ENCODE measurements around the gene RAB27A.

The RAB27A gene

DNA sequence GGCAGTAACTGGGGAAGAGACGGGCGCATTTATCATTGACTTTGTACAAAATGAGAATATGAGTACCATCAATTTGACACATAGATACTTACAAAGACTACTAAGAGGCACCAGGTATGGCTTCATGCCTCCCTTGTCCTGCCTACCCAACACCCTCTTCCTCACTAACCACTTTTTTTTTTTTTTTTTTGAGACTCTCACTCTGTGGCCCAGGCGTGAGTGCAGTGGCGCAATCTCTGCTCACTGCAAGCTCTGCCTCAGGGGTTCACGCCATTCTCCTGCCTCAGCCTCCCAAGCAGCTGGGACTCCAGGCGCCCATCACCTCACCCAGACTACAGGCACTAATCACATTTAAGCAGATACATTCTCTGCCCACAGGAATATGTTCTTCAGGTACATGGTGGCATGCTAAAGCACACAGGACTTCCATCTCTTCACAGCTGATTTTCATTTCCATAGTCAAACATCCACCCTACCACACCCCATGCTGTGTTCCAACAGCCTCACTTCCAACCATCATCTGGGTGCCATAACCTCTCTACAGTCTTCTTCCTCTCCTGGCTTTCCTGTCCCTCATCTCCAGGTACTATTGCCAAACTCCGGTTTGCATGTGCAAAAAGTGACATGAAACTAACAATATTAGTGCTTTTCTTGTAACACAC is 41.7 kb downstream of the RAB27A start:
- Histone ChIP-seq H3K4me1 (ENCODE audit: insufficient read depth, low read length) (peaks cover 7% of the 10 kb centered on the region; the same call in 1 of the 2 replicates), H3K27me3 (ENCODE audit: insufficient read depth, low read length) (no peaks in the 10 kb centered on the region), H3K4me3 (ENCODE audit: low read length) (no peak overlapping the region), H3K27ac (ENCODE audit: low read depth, low read length) (no peak overlapping the region), H3K9ac (ENCODE audit: low read depth, low read length) (no peak overlapping the region), H3K9me3 (ENCODE audit: insufficient read depth, low read depth, low read length) (no peaks in the 10 kb centered on the region), H3K36me3 (ENCODE audit: insufficient read depth, low read length) (no peaks in the 10 kb centered on the region)
- 94% methylated on average over 7 of the region's 7 CpGs for WGBS

DNA sequence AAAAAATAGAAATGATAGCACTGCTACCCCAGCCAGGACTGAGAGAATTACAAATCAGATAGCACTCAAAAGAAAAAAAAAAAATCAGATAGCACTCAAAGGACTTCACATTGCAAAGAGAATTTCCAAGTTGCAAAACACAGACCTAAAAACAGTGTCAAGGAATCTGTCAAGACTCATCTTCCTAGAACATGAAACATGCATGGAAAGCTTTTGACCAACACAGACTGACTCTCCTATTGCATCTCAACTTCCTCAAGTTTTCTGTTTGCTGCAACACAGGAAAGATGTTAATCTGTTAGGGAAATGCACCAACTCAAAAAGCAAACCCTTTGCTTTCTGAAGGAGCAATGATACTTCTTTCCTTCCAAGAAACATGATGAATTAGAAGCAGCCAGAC is 42.3 kb downstream of the RAB27A start:
- no peak overlapping the region for H3K9ac ChIP-seq (ENCODE audit: low read depth, low read length)
- no peaks in the 10 kb centered on the region for H3K27me3 ChIP-seq (ENCODE audit: insufficient read depth, low read length)
- no peak overlapping the region for H3K4me3 ChIP-seq (ENCODE audit: low read length)
- no peaks in the 10 kb centered on the region for H3K36me3 ChIP-seq (ENCODE audit: insufficient read depth, low read length)
- H3K9me3 ChIP-seq (ENCODE audit: insufficient read depth, low read depth, low read length): no peaks in the 10 kb centered on the region
- no peak overlapping the region for H3K27ac ChIP-seq (ENCODE audit: low read depth, low read length)
- peaks cover 7% of the 10 kb centered on the region; the same call in 1 of the 2 replicates for H3K4me1 ChIP-seq (ENCODE audit: insufficient read depth, low read length)

DNA sequence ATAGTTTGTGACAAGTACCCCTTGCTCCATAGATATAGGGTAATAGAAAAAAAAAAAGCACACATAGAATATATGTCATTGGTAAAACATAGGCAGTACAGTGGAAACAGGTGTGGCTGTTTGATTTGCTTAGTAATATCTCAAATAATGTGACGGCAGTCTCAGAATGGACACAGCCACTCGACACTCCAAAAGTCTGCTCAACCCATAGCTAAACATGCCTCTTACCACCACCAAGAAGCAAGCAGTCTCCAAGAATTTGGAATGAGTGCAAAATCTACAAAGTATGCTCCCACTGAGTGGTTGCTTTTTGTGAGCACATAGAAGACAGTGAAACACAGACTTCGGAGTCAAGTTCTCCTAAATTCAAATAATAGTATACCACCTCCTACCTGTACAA is 43.0 kb downstream of the RAB27A start:
- WGBS: 100% methylated on average over 3 of the region's 3 CpGs
- no peaks in the 10 kb centered on the region for H3K27me3 ChIP-seq (ENCODE audit: insufficient read depth, low read length)
- H3K9ac ChIP-seq (ENCODE audit: low read depth, low read length): no peak overlapping the region
- H3K4me1 ChIP-seq (ENCODE audit: insufficient read depth, low read length): peaks cover 7% of the 10 kb centered on the region; the same call in 1 of the 2 replicates
- H3K4me3 ChIP-seq (ENCODE audit: low read length): no peak overlapping the region
- no peaks in the 10 kb centered on the region for H3K36me3 ChIP-seq (ENCODE audit: insufficient read depth, low read length)
- no peak overlapping the region for H3K27ac ChIP-seq (ENCODE audit: low read depth, low read length)
- no peaks in the 10 kb centered on the region for H3K9me3 ChIP-seq (ENCODE audit: insufficient read depth, low read depth, low read length)

DNA sequence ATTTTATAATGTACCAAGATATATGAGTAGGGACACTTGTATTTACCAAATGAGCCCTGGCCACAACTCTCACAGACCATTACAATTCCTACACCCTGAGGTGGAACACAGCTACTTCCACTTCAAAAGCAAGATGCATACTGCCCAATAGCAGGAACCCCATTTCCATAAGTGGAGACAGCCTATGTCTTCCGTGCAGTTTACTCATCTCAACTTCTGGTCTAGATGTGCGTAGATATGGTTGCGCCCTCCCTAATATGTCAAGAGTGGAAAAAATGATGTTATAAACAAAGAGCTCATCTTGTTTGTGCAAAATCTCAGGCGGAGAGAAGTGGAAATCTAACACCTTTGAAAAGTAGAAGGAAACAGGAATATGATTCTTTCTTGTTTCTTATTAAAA is 44.6 kb downstream of the RAB27A start:
- no peaks in the 10 kb centered on the region for H3K27me3 ChIP-seq (ENCODE audit: insufficient read depth, low read length)
- no peaks in the 10 kb centered on the region for H3K9me3 ChIP-seq (ENCODE audit: insufficient read depth, low read depth, low read length)
- no peak overlapping the region for H3K27ac ChIP-seq (ENCODE audit: low read depth, low read length)
- 93% methylated on average over 4 of the region's 4 CpGs for WGBS
- no peak overlapping the region for H3K9ac ChIP-seq (ENCODE audit: low read depth, low read length)
- peaks cover 7% of the 10 kb centered on the region; the same call in 1 of the 2 replicates for H3K4me1 ChIP-seq (ENCODE audit: insufficient read depth, low read length)
- H3K4me3 ChIP-seq (ENCODE audit: low read length): no peak overlapping the region
- H3K36me3 ChIP-seq (ENCODE audit: insufficient read depth, low read length): no peaks in the 10 kb centered on the region

DNA sequence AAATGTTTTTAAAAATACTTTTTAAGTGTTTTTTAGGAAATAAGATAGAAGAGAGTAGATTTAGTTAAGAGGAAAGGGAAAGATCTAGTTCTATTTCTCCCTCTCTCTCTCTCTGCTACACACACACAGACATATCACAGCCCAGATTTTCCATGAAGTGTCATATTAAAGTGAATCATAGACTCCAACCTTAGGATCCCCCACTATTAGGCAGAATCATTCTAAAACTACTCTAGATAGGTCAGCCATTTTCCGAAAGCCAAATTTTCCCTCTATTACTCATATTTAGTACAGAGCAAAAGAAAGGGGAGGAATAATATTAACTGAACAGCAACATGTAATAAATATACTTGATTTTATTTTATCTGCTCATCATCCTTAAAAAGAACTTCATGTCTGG is 47.7 kb downstream of the RAB27A start:
- H3K9ac ChIP-seq (ENCODE audit: low read depth, low read length): no peak overlapping the region
- H3K27ac ChIP-seq (ENCODE audit: low read depth, low read length): no peak overlapping the region
- H3K4me1 ChIP-seq (ENCODE audit: insufficient read depth, low read length): no peaks in the 10 kb centered on the region
- no peaks in the 10 kb centered on the region for H3K36me3 ChIP-seq (ENCODE audit: insufficient read depth, low read length)
- no peaks in the 10 kb centered on the region for H3K27me3 ChIP-seq (ENCODE audit: insufficient read depth, low read length)
- H3K4me3 ChIP-seq (ENCODE audit: low read length): no peak overlapping the region
- 0% methylated on average over 1 of the region's 1 CpG for WGBS
- H3K9me3 ChIP-seq (ENCODE audit: insufficient read depth, low read depth, low read length): no peaks in the 10 kb centered on the region

DNA sequence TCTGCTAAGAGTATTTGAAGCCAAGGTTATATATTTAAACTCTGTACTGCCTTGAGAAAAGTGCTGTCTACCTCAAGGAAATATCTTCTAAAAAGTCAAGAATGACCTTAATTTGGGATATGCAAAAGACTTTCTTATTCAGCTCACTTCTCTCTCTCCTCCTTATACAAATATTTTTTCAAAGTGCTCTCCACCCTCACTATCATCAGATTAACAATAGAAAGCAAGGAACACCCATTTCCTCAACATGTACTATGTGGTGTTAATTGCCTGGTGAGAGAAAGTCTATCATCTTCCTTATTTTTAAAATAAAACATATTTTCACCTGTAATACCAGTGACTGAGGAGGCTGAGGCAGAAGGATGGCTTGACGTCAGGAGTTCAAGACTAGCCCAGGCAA is 48.4 kb downstream of the RAB27A start:
- Histone ChIP-seq H3K9ac (ENCODE audit: low read depth, low read length) (no peak overlapping the region), H3K4me1 (ENCODE audit: insufficient read depth, low read length) (no peaks in the 10 kb centered on the region), H3K9me3 (ENCODE audit: insufficient read depth, low read depth, low read length) (no peaks in the 10 kb centered on the region), H3K27me3 (ENCODE audit: insufficient read depth, low read length) (no peaks in the 10 kb centered on the region), H3K27ac (ENCODE audit: low read depth, low read length) (no peak overlapping the region), H3K4me3 (ENCODE audit: low read length) (no peak overlapping the region), H3K36me3 (ENCODE audit: insufficient read depth, low read length) (no peaks in the 10 kb centered on the region)
- no CpG with 5 or more reads among the region's 1 CpG for WGBS

DNA sequence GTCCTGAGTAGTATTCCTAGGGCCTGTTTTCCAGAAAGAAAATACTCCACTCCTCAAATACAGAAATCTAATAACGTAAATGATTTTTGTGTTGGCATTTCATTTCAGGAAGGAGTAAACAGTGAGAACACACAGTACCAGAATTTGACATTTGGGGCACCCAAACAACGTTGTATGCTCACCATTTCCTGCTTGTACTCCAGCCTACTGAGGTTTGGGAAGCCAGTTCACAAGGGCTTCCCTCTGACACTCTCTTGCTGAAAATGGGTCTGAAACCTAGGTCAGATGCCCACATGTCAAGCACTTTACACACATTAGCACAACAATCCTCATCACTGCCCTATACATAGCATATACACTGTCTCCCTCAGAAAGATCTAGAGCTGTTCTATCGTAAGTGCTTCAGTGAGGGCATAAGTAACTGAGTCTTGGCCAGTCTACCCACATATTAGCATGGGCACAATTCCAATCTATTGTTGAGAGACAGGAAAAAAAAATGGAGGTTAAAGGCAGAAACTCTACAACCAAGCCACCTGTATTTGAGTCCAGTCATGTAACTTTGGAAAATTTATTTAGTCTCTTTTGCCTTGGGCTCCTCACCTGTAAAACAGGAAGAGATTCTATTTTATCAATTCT is 49.4 kb downstream of the RAB27A start:
- Histone ChIP-seq H3K27me3 (ENCODE audit: insufficient read depth, low read length) (no peaks in the 10 kb centered on the region), H3K27ac (ENCODE audit: low read depth, low read length) (no peak overlapping the region), H3K4me3 (ENCODE audit: low read length) (no peak overlapping the region), H3K9me3 (ENCODE audit: insufficient read depth, low read depth, low read length) (no peaks in the 10 kb centered on the region), H3K4me1 (ENCODE audit: insufficient read depth, low read length) (no peaks in the 10 kb centered on the region), H3K9ac (ENCODE audit: low read depth, low read length) (no peak overlapping the region), H3K36me3 (ENCODE audit: insufficient read depth, low read length) (no peaks in the 10 kb centered on the region)
- WGBS: 88% methylated on average over 3 of the region's 3 CpGs

DNA sequence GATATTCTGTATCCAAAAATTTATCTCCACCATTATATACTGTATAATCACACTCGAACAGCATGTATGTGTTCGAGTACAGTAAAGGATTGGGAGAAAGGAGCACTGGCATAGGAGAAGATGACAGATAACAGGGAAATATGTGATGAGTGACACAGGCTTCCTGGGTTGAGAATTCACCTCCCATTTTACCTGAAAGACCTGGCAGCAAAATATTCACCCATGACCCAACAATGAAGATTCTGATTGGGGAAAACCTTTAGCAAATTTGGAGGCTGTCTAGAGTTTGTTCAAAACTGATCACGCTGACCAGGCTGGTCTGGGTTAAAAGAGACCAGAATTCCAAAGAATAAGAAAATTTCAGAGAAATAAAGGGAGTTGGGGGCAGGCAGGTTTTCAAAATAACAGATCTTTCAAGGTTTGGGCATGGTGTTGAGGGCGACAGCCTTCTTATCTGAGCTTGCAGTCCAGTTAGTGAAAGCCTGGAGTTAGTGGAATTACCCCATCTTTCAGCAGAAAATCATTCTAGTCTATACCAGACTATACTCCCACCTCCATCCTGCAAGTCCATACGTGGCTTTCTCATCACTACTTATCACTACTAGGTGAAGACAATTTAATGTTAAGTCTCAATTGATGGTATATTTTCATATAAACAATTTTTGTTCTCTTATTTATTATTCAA is 50.0 kb downstream of the RAB27A start:
- no peaks in the 10 kb centered on the region for H3K36me3 ChIP-seq (ENCODE audit: insufficient read depth, low read length)
- H3K9ac ChIP-seq (ENCODE audit: low read depth, low read length): no peak overlapping the region
- no peaks in the 10 kb centered on the region for H3K27me3 ChIP-seq (ENCODE audit: insufficient read depth, low read length)
- H3K9me3 ChIP-seq (ENCODE audit: insufficient read depth, low read depth, low read length): no peaks in the 10 kb centered on the region
- H3K27ac ChIP-seq (ENCODE audit: low read depth, low read length): no peak overlapping the region
- no peaks in the 10 kb centered on the region for H3K4me1 ChIP-seq (ENCODE audit: insufficient read depth, low read length)
- no peak overlapping the region for H3K4me3 ChIP-seq (ENCODE audit: low read length)
- 95% methylated on average over 4 of the region's 5 CpGs for WGBS

DNA sequence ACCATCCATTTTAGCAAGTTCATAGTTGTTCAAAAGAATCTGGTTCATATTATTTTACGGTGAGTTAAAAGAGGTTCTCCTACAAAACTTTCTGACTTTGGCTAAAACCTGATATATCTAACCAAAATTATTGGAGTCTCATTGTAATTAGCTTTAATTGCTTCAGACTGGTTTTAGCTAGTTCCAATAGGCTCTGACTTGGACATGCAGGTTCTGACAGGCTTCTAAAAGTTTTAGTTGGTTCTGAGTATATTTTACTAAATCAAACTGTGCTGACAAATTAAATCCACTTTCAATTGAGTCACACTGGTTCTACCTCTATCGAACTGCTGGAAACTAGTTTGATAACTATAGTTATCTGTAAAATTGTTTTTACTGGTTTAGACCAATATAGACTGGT is 50.7 kb downstream of the RAB27A start:
- 100% methylated on average over 2 of the region's 2 CpGs for WGBS
- no peaks in the 10 kb centered on the region for H3K4me1 ChIP-seq (ENCODE audit: insufficient read depth, low read length)
- H3K4me3 ChIP-seq (ENCODE audit: low read length): no peak overlapping the region
- no peaks in the 10 kb centered on the region for H3K36me3 ChIP-seq (ENCODE audit: insufficient read depth, low read length)
- H3K27ac ChIP-seq (ENCODE audit: low read depth, low read length): no peak overlapping the region
- no peak overlapping the region for H3K9ac ChIP-seq (ENCODE audit: low read depth, low read length)
- H3K9me3 ChIP-seq (ENCODE audit: insufficient read depth, low read depth, low read length): no peaks in the 10 kb centered on the region
- H3K27me3 ChIP-seq (ENCODE audit: insufficient read depth, low read length): no peaks in the 10 kb centered on the region

DNA sequence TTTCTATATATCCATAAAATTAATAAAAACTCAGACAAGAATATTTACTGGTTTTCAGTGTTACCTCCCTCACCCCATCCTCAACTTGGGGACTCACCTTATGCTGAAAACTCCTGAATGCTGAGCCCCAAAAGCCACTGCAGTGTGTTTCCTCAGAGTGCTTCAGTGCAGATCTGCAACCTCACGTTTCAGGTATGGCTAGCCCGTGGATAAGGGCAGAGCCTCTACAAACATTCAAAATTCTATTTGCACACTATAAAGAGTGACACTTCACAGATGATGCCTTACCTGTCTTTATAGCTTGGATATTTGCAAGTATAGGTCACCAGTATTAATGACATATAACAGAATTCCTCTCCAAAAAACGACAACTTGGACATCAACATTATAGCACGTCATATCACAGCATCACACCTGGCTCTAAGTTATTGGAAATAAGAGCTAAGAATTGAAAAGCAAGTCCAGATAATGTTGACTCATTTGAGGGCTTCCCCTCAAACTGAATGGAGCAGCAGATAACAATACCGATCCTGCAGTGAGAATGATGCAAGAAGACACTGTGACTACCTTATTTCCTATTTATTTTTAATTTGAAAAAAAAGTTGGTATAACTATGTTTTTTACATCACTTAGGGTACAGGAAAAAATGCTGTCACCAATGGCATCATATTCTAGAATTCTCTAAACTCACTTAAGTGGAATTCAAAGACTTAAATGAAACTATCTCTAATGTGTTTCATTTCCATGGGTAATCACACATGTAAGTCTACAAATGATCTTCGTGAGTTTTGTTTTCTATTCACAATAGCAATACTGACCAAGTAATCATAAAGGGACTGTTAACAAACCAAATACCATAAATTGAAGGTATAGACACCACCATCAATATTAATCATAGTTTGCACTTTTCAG is 52.1 kb downstream of the RAB27A start:
- H3K9ac ChIP-seq (ENCODE audit: low read depth, low read length): no peak overlapping the region
- WGBS: 88% methylated on average over 6 of the region's 6 CpGs
- no peaks in the 10 kb centered on the region for H3K4me1 ChIP-seq (ENCODE audit: insufficient read depth, low read length)
- no peak overlapping the region for H3K27ac ChIP-seq (ENCODE audit: low read depth, low read length)
- no peaks in the 10 kb centered on the region for H3K9me3 ChIP-seq (ENCODE audit: insufficient read depth, low read depth, low read length)
- H3K36me3 ChIP-seq (ENCODE audit: insufficient read depth, low read length): no peaks in the 10 kb centered on the region
- no peak overlapping the region for H3K4me3 ChIP-seq (ENCODE audit: low read length)
- H3K27me3 ChIP-seq (ENCODE audit: insufficient read depth, low read length): no peaks in the 10 kb centered on the region

DNA sequence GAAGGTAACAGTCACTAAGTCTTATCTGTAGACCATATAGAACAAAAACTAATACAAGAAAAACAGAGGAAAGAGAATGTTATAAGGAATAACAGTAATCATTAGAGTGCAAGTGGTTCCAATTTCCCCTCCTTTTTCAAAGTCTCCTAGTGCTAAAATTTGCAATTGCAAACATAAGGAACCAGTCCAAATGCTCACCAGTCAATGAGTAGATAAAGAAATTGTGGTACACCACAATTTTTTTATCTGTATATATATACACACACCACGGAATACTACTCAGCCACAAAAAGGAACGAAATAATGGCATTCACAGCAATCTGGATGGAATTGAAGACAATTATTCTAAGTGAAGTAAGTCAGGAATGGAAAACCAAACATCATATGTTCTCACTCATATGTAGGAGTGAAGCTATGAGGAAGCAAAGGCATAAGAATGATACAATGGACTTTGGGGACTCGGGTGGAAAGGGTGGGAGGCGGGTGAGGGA is 54.0 kb downstream of the RAB27A start:
- Histone ChIP-seq H3K4me3 (ENCODE audit: low read length) (no peak overlapping the region), H3K9me3 (ENCODE audit: insufficient read depth, low read depth, low read length) (no peaks in the 10 kb centered on the region), H3K27ac (ENCODE audit: low read depth, low read length) (no peak overlapping the region), H3K36me3 (ENCODE audit: insufficient read depth, low read length) (no peaks in the 10 kb centered on the region), H3K4me1 (ENCODE audit: insufficient read depth, low read length) (no peaks in the 10 kb centered on the region), H3K27me3 (ENCODE audit: insufficient read depth, low read length) (no peaks in the 10 kb centered on the region), H3K9ac (ENCODE audit: low read depth, low read length) (no peak overlapping the region)
- 95% methylated on average over 2 of the region's 4 CpGs for WGBS

All from HUES64 (cell line).